PC-9 (cell line): ENCODE measurements around the gene DLEC1. TPM values are rescaled to one million over a fixed set of nuclear protein-coding genes. Genes with fewer than 3 reads are reported as not detected.

Experiments used
- BruUV-seq: library from RNA; stranded (reverse); fragments of 400-500 nt; replicated peaks from 2 replicates; lab custom pipeline; 2021; lab: Mats Ljungman, UMichigan
- CTCF ChIA-PET: fragments of 300-600 bp; sonication (Branson Sonifier 250); formaldehyde crosslinking; loops from one replicate; lab custom pipeline; 2022; ENCODE audit warnings: antibody characterized with exemption; lab: Charles Lee
- POLR2A ChIA-PET: fragments of 300-600 bp; sonication (Branson Sonifier 250); formaldehyde crosslinking; loops from one replicate; lab custom pipeline; 2022; ENCODE audit warnings: antibody characterized with exemption; ENCODE audit not compliant: unreplicated experiment; lab: Charles Lee
- DNase-seq, 2 experiments: peaks; one replicate each; pipeline versions ENCODE4 v3.0.0 to v3.0.0-alpha.2; 2015 to 2022; ENCODE audit warnings: mixed read lengths in 1 of 2
- H2AFZ ChIP-seq: fragments of 200-600 bp; sonication (generic); 2 replicates; pipeline ENCODE4 v1.8.1; 2017; ENCODE audit warnings: antibody characterized with exemption
- H3F3A ChIP-seq: fragments of 200-600 bp; sonication (generic); 2 replicates; pipeline ENCODE4 v1.8.1; 2017; ENCODE audit warnings: antibody characterized with exemption, mild to moderate bottlenecking, low read depth; ENCODE audit not compliant: insufficient read depth
- H3K27ac ChIP-seq: fragments of 200-600 bp; sonication (generic); 2 replicates; pipeline ENCODE4 v1.6.1; 2016; ENCODE audit warnings: mixed run types
- H3K27me3 ChIP-seq: fragments of 200-600 bp; sonication (generic); 2 replicates; pipeline ENCODE4 v1.6.1; 2016; ENCODE audit warnings: low read depth, mixed run types; ENCODE audit not compliant: insufficient read depth
- H3K36me3 ChIP-seq: fragments of 200-600 bp; sonication (generic); 2 replicates; pipeline ENCODE4 v1.6.1; 2016; ENCODE audit warnings: low read depth, mixed run types
- H3K4me1 ChIP-seq: fragments of 200-600 bp; sonication (generic); replicated peaks from 2 replicates; pipeline ENCODE4 v1.6.1; 2016; ENCODE audit warnings: mixed run types; ENCODE audit not compliant: insufficient read depth
- H3K4me2 ChIP-seq: fragments of 200-600 bp; sonication (generic); 2 replicates; pipeline ENCODE4 v1.6.1; 2017; ENCODE audit warnings: mixed run types
- H3K4me3 ChIP-seq: fragments of 200-600 bp; sonication (generic); 2 replicates; pipeline ENCODE4 v1.6.1; 2016; ENCODE audit warnings: mixed run types
- H3K79me2 ChIP-seq: fragments of 200-600 bp; sonication (generic); 2 replicates; pipeline ENCODE4 v1.6.1; 2017; ENCODE audit warnings: low read depth, mixed run types
- H3K9me2 ChIP-seq: fragments of 200-600 bp; sonication (generic); 2 replicates; pipeline ENCODE4 v1.8.1; 2017; ENCODE audit warnings: mild to moderate bottlenecking; ENCODE audit not compliant: insufficient read depth
- H3K9me3 ChIP-seq: fragments of 200-600 bp; sonication (generic); 2 replicates; pipeline ENCODE4 v1.8.1; 2016; ENCODE audit warnings: low read depth; ENCODE audit not compliant: insufficient read depth
- H4K20me1 ChIP-seq: fragments of 200-600 bp; sonication (generic); 2 replicates; pipeline ENCODE4 v1.8.1; 2017; ENCODE audit not compliant: insufficient read depth
- EZH2 ChIP-seq: fragments of 200-600 bp; sonication (generic); IDR thresholded peaks from 2 replicates; pipeline ENCODE4 v1.8.0; 2017; ENCODE audit warnings: antibody characterized with exemption, low read depth
- intact Hi-C: fragments of 100-400 bp; cut with micrococcal nuclease; formaldehyde crosslinking; loops from one replicate; pipeline ENCODE4 v1.10.0; 2022; ENCODE audit not compliant: unreplicated experiment
- total RNA-seq: library from RNA; stranded (reverse); gene quantifications from 2 replicates; pipeline ENCODE4 v1.2.3, GENCODE V29; 2021
- TF ChIP-seq, protein P1 (sequence below): fragments of 200-600 bp; sonication (generic); conservative IDR thresholded peaks from 2 replicates; pipeline ENCODE4 v1.6.1; 2017; ENCODE audit warnings: mixed run types, antibody characterized with exemption, mild to moderate bottlenecking, moderate library complexity

The DLEC1 gene
- total RNA-seq, 1 experiment from 2014 or later, result 0.35 TPM

GRCh38 chr3:38149708-38150107 lies 110.7 kb downstream of the DLEC1 start:
- BruUV-seq, result no TSS peak
- Histone ChIP-seq H3K9me2 (no peaks in the 10 kb centered on the region), H3F3A (peaks cover 33% of the 10 kb centered on the region), H2AFZ (no peak overlapping the region), H3K4me1 (peaks cover 38% of the 10 kb centered on the region), H3K79me2 (no peaks in the 10 kb centered on the region), H3K4me3 (no peak overlapping the region), H4K20me1 (no peaks in the 10 kb centered on the region), H3K4me2 (no peak overlapping the region), H3K36me3 (no peaks in the 10 kb centered on the region), H3K9me3 (peaks cover 12% of the 10 kb centered on the region; the same call in 1 of the 2 replicates), H3K27me3 (no peaks in the 10 kb centered on the region), H3K27ac (no peak overlapping the region)
- no peak for DNase-seq
- ChIA-PET CTCF (no interaction called here), POLR2A (no interaction called here)
- intact Hi-C loops, result loop anchor here (5.0 kb wide), 1 partner anchor 202 kb away; no protein-coding TSS in a partner anchor
- TF ChIP-seq, protein P1, sequence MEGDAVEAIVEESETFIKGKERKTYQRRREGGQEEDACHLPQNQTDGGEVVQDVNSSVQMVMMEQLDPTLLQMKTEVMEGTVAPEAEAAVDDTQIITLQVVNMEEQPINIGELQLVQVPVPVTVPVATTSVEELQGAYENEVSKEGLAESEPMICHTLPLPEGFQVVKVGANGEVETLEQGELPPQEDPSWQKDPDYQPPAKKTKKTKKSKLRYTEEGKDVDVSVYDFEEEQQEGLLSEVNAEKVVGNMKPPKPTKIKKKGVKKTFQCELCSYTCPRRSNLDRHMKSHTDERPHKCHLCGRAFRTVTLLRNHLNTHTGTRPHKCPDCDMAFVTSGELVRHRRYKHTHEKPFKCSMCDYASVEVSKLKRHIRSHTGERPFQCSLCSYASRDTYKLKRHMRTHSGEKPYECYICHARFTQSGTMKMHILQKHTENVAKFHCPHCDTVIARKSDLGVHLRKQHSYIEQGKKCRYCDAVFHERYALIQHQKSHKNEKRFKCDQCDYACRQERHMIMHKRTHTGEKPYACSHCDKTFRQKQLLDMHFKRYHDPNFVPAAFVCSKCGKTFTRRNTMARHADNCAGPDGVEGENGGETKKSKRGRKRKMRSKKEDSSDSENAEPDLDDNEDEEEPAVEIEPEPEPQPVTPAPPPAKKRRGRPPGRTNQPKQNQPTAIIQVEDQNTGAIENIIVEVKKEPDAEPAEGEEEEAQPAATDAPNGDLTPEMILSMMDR, result no peak
- no peak for TF ChIP-seq EZH2

- H3K9me3 ChIP-seq, result peaks cover 12% of the 10 kb centered on the region; the same call in 1 of the 2 replicates
- no peaks in the 10 kb centered on the region for H3K36me3 ChIP-seq
- no TSS peak for BruUV-seq
- H3K79me2 ChIP-seq, result no peaks in the 10 kb centered on the region
- peak overlapping the region; percentile 49; the same call in 1 of the 2 replicates for H3K4me2 ChIP-seq
- no peak overlapping the region for H2AFZ ChIP-seq
- H4K20me1 ChIP-seq, result no peaks in the 10 kb centered on the region
- no peaks in the 10 kb centered on the region for H3K9me2 ChIP-seq
- no peak for DNase-seq
- ChIA-PET CTCF (no interaction called here), POLR2A (no interaction called here)
- intact Hi-C loops, result loop anchor here (5.0 kb wide), 1 partner anchor 204 kb away; no protein-coding TSS in a partner anchor
- H3K4me1 ChIP-seq, result peaks cover 51% of the 10 kb centered on the region
- peaks cover 33% of the 10 kb centered on the region for H3F3A ChIP-seq
- peak overlapping the region; percentile 92 for H3K27ac ChIP-seq
- H3K27me3 ChIP-seq, result no peaks in the 10 kb centered on the region
- TF ChIP-seq, protein P1, result no peak
- no peak for TF ChIP-seq EZH2
- H3K4me3 ChIP-seq, result no peak overlapping the region
Measured at GRCh38 chr3:38150780-38151528, 111.9 kb downstream of the DLEC1 start.

DNA sequence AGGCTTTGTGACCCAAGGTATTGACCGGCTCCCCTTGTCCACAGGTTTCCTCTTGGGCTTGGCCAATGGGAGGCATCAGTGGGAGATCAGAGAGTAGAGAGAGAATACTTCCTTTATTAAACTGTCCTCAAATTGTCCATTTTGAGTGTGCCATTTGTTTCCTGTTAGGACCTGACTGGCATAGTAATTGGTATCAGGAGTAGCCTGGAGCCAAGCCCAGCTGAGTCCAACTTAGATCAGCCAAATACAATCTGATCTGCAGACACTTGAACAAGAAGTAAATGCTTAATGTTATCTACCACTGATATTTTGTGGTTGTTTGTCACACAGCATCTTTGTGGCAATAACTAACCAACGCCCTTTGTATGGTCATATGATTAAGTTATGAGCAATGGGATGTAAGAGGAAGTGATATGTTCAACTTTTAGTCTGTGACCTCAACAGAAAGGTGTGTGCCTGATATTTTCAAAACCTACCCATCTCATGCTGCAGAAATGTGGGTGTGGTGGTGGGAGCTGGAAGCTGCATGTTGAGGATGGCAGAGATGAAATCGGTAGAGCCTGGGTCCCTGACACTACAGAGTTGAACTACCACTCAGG lies 112.8 kb downstream of the DLEC1 start:
- no peak for TF ChIP-seq EZH2
- TF ChIP-seq, protein P1, result no peak
- Histone ChIP-seq H3K27ac (peak overlapping the region; percentile 92), H3K9me3 (peaks cover 7% of the 10 kb centered on the region; the same call in 1 of the 2 replicates), H3K36me3 (no peaks in the 10 kb centered on the region), H3K9me2 (no peaks in the 10 kb centered on the region), H3K79me2 (no peaks in the 10 kb centered on the region), H3K4me1 (peaks cover 57% of the 10 kb centered on the region), H3K4me3 (no peak overlapping the region), H3F3A (peaks cover 33% of the 10 kb centered on the region), H4K20me1 (no peaks in the 10 kb centered on the region), H3K27me3 (no peaks in the 10 kb centered on the region), H2AFZ (no peak overlapping the region), H3K4me2 (peak overlapping the region; percentile 49)
- intact Hi-C loops, result loop anchor here (1.0 to 5.0 kb wide), 2 partner anchors 9 to 204 kb away; no protein-coding TSS in a partner anchor
- no TSS peak for BruUV-seq
- ChIA-PET POLR2A (no interaction called here), CTCF (no interaction called here)
- DNase-seq, result peak; percentile 49 to 95
